GM21528 (cell line): ENCODE results near the gene PKD1.
"Not testable (repeated sequence)": the region's sequence is repeated elsewhere in the genome, so short reads cannot be mapped to it uniquely, and the experiment has no call there.

Experiments used
- ATAC-seq: cut with Tn5 transposase; IDR thresholded peaks from one replicate; pipeline ENCODE4 v1.9.1; 2021; ENCODE audit warnings: mild to moderate bottlenecking, moderate library complexity; ENCODE audit not compliant: unreplicated experiment, low FRiP score

PKD1 gene

DNA sequence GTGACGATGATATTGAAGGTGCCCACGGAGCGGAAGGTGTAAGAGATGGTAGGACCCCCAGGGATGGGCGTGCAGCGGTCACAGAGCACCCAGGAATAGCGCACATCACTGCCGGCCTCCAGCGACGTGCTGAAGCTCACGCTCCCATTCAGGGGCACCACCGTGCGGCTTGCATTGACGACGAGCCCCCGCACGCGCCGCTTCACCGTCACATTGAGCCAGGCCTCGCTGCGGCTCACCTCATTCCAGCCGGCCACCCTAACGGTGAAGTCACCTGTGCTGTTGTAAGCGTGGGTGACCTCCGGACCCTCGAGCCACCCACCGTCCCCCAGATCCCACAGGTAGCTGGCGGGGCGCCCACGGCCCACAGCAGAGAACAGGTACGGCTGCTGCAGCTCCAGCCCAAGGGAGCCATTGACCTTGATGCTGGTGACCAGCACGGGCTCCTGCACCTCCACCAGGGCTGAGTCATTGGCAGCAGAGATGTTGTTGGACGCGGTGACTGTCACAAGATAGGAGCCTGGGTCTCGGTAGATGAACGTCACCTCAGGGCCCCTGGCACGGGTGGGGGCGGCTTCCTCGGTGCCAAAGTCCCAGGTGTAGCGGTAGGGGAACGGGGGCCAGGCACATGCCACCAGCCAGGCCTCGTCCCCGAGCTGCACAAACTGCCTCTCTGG, 25.2 kb downstream of the PKD1 start:
- ATAC-seq = not testable (repeated sequence)

GRCh38 chr16:2109872-2110271, 25.8 kb downstream of the PKD1 start:
- ATAC-seq = not testable (repeated sequence)

- ATAC-seq = not testable (repeated sequence)
Observed at GRCh38 chr16:2109271-2109580, 26.5 kb downstream of the PKD1 start.

GRCh38 chr16:2108446-2109270, 27.0 kb downstream of the PKD1 start:
- ATAC-seq = not testable (repeated sequence)

DNA sequence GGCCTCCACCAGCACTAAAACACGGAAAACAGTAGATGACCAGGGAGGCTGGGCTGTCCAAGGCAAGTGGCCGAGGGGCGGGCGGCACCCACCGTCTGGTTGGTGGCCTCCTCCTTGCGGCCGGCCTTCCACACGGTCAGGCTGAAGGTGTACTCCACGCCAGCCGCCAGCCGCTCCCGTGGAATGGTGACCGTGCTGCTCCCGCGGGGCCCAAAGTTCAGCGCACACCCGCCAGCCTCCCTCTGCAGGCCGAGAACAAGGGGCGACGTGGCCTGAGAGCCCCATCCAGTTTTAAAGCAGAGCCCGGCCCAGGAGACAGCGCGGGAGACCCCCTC, 27.9 kb downstream of the PKD1 start:
- ATAC-seq = not testable (repeated sequence)

- not testable (repeated sequence) for ATAC-seq
Observed at GRCh38 chr16:2107121-2107790, 28.4 kb downstream of the PKD1 start.

DNA sequence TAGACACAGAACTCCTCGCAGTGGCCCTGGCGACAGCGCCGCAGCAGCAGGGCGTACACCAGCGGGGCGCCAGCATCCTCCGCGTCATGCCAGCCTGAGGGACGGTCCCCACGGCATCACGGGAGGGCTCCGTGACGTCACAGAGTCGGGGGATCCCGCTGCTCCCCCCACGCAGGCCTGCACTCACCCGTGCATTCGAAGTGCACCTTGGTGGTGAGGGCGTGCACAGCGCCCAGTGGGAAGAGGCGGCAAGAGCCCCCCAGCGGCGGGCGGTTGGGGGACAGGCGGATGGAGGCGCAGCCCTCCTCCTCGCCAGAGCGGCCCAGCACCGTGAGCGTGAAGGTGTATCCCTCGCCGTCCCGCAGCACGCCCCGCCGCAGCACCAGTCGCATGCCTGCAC, 29.5 kb downstream of the PKD1 start:
- ATAC-seq = not testable (repeated sequence)

DNA sequence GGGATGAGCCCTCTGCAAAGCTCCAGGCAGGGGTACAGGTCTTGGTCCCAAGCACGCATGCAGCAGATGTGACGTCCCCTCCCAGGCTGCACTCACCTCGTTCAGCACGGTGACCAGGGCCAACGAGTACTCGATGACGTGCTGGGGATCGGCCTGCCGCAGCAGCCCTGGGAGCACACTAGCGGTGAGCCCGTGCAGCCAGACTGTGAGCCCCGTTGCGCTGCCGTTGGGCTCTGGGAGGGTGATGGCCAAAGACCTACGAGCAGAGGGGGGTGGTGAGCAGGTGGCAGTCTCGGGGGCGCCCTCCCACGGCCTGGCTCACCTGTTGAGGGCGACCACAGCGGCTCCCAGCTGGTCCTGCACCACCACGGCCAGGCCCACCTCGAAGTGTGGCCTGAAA, 29.9 kb downstream of the PKD1 start:
- not testable (repeated sequence) for ATAC-seq

DNA sequence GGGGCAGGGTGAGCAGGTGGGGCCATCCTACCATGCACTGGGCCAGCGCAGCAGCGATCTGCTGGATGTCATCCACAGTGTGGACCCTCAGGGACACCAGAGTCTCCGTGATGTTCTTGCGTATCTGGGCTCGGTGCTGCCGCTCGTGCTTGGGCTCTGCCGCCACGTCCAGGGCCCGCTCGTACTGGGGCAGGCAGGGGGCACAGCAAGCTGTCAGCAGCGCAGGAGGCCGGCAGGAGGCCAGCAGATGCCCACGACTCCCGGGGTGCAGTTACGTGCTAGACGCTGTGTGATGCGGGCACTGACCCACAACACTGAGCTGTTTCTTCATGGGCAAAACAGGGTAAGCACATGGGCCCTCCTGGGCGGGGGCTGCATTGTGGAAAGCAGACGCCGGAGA, 30.4 kb downstream of the PKD1 start:
- ATAC-seq = not testable (repeated sequence)

DNA sequence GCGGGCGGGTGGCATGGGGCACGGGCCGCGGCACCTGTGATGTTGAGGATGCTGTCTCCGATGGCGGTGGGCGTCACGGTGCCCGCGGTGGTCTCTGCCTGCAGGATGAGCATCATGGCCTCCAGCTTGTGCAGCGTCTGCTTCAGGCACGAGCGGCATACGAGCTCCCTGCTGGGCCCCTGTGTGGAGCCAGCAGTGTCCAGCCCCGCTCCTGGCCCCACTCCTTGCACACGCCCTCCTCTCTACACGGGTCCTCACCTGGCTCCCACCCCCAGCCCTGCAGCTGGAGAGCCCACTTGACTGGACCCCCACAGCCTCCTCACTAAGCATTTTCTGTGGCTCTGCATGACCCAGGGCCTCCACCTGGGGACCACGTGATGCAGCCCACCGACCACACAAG, 31.2 kb downstream of the PKD1 start:
- not testable (repeated sequence) for ATAC-seq

DNA sequence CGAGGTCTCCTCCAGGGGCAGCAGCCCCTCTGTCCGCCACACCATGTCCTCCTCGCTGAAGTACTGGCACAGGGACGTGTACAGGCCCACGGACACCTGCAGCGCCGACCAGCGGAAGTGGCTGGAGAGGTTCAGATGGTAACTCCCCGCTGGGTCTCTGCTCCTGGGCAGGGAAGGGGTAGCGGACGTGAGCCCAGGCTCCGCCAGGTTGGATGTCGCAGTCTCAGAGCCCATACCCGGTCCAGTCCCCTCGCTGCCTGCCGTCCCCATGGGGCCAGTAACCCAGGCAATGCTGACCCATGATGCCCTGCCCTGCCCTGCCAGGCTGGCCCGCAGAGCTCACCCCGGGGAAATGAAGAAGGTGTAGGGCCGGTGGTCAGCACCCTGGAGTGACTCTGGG, 33.2 kb downstream of the PKD1 start:
- ATAC-seq = no peak

GRCh38 chr16:2101581-2101980, 34.1 kb downstream of the PKD1 start:
- ATAC-seq = not testable (repeated sequence)

DNA sequence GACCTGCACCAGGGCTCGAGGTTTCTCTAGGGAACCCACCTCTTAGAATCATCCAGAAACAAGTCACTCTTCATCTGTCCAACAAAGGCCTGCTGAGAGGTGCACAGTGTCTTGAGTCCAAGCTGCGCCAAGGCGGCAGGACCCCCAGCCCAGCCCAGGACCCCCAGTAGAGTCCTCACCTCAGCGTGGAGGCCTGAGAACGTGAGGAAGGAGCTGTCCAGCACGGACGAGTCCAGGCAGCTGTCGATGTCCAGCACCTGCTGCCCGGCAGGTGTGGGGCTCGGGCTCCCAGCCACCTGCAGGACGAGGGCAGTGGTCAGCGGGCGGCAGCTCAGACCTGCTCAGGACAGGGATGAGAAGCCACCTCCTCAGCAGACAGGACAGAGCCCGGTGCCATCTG, 38.0 kb downstream of the PKD1 start:
- ATAC-seq = not testable (repeated sequence)

GRCh38 chr16:2096853-2097595, 38.7 kb downstream of the PKD1 start:
- no peak for ATAC-seq

DNA sequence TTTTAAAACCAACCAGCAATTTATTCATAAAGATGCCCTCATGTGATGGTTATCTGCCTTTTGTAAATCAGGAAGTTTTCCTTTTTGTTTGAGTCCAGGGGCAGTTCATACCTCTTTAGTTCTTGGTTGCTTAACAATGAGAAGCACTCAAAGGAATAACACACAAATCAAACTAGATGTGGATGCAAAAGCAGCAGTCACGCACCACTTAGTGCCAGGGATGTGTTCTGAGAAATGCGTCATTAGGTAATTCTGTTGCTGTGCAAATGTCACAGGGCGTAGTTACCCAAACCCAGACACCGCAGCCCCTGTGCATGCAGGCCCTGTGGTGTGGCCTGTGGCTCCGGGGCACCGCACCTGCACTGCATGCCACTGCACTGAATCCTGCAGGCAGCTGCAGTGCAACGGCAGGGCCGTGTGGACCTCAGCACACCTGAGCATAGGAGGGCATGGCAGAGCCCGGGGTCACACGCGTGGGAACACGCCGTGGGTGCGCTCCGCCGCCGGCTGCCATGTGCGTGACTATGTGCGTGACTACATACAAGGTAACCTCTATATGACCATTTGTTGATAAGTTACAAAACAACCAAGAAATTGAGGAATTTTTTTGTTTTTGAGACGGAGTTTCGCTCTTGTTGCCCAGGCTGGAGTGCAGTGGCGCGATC, 39.6 kb downstream of the PKD1 start:
- ATAC-seq = no peak

DNA sequence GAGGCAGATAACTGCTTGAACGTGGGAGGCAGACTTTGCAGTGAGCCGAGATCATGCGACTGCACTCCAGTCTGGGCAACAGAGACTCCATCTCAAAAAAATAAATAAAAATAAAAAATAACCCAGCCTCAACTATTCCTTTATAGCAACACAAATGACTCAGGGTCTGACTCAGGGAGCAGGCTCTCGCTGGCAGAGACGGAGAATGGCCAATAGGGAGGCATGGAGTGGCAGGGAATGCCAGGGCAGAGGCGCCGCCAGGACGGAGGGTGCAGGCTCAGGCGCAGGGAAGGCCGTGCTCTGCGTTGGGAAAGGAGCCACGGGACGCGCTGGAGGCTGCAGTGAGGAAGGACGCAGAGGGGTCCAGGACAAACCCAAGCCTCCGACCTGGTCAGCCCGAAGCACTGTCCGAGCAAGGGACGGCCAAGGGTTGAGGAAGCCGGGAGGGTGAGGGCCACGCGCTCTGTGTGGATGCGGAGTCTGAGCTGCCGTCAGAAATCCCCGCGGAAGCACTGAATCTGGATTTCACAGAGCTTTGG, 40.3 kb downstream of the PKD1 start:
- ATAC-seq = no peak

DNA sequence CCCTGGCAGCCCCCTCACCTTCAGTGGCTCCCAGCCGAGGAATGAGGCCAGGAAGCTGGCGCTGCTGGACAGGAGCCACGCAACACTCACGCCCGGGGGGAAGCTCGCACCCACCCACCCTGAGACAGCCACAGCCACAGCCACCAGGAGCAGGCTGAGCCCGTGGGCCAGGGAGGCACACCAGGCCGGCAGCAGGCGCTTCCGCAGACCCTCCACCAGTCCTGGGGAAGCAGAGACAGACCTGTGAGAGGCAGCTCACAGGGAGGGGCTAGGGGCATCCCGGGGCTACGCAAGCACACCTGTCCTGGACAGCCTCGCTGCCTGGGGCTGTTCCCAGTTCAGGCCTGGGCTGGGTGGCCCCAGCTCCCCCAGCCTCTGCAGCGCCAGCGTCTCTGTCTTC, 41.9 kb downstream of the PKD1 start:
- ATAC-seq = no peak

- ATAC-seq = no peak
Observed at GRCh38 chr16:2092866-2093265, 42.8 kb downstream of the PKD1 start.

- no peak for ATAC-seq
Observed at GRCh38 chr16:2092256-2092620, 43.5 kb downstream of the PKD1 start.

DNA sequence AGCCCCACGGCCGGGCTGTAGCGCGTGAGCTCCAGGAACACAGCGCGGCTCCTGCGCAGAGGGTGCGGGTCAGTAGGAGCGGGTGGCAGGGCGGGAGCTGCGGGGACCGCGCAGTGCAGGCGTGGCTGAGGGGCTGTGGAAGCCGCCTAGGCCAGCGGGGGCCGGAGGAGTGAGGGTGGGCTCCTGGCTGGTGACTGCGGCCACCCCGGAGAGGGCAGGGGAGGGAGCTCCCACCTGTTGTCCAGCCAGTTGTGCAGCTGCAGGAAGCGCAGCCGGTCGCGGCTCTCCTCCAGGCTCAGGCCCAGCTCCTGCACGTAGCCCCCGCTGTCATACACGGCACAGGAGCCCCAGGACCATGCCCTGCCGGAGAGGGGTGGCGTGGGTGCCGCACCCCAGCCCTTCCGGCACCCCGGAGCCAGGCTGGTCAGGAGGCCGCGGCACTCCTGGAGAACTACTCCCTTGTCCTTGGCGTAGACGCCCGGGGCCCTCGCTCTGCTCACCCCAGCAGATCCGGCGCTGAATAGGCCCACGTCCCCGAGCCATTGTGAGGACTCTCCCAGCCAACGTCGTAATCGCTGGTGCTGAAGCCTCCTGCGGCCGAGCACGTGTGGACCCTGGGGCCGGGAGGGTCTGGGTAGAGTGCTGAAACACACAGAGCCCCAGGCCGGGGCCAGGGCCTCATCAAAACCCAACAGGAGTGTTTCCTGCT, 44.0 kb downstream of the PKD1 start:
- ATAC-seq = no peak
